Nephron (organoid): Measurements from ENCODE around the gene PATE2.

ENCODE experiments used
- H3K27ac Mint-ChIP-seq, 3 experiments: 2 replicates each; pipeline ENCODE4 v1.8.0; 2020; ENCODE audit warnings: mixed read lengths in 3 of 3, mild to moderate bottlenecking in 2 of 3, moderate library complexity in 1 of 3
- H3K27me3 Mint-ChIP-seq: 2 replicates; pipeline ENCODE4 v1.8.0; 2021; ENCODE audit warnings: low read depth, mild to moderate bottlenecking, moderate library complexity, mixed read lengths
- H3K36me3 Mint-ChIP-seq: 2 replicates; pipeline ENCODE4 v1.8.0; 2020; ENCODE audit warnings: low read depth, mixed read lengths
- H3K4me1 Mint-ChIP-seq: 2 replicates; pipeline ENCODE4 v1.8.0; 2020; ENCODE audit warnings: mixed read lengths
- H3K4me3 Mint-ChIP-seq, 3 experiments: 2 replicates each; pipeline ENCODE4 v1.8.0; 2020; ENCODE audit warnings: mild to moderate bottlenecking in 3 of 3, mixed read lengths in 3 of 3, moderate library complexity in 2 of 3
- H3K9me3 Mint-ChIP-seq: 2 replicates; pipeline ENCODE4 v1.8.0; 2020; ENCODE audit warnings: mixed read lengths
- CTCF ChIP-seq, 3 experiments: fragments of 200-600 bp; sonication (generic); IDR thresholded peaks; one replicate each; pipeline ENCODE4 v1.5.0; 2021; ENCODE audit warnings: antibody characterized with exemption in 3 of 3; ENCODE audit not compliant: unreplicated experiment in 3 of 3

Gene PATE2

DNA sequence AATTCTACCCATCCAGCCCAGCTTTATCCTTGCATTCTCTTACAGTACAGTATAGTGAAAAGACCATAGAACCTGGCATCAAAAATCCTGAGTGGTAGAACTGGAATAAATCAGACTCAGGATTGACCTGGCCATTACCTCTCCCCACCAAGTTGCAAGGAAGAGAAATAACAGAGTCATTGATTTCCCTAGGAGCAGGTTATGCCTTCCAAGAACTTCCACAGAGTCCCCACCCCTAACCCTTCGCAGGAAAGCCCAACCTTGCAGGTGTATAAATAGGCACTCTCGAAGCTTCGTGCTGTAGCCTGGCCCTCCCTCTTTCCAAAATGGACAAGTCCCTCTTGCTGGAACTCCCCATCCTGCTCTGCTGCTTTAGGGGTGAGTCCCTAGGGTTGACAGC lies 32.6 kb downstream of the PATE2 start, which contains the start of gene PATE1:
PATE1 (plus strand) TSS at position 301 of the 400 bp plus-strand sequence; CDS start at position 327, 26 bp downstream.
- H3K4me1 Mint-ChIP-seq: no peaks in the 10 kb centered on the region
- TF ChIP-seq CTCF (IDR thresholded peaks at IDR 0.05; ENCODE audit: unreplicated experiment in 3 of 3): no peak
- no peak within 1 kb of the TSS for H3K27ac Mint-ChIP-seq
- H3K9me3 Mint-ChIP-seq: peaks cover 2% of the 10 kb centered on the region
- no peaks in the 10 kb centered on the region for H3K27me3 Mint-ChIP-seq
- H3K36me3 Mint-ChIP-seq: no peaks in the 10 kb centered on the region
- no peak within 1 kb of the TSS for H3K4me3 Mint-ChIP-seq

GRCh38 chr11:125743681-125744080 lies 34.9 kb downstream of the PATE2 start:
- Mint-ChIP-seq H3K4me3 (no peak overlapping the region), H3K4me1 (no peaks in the 10 kb centered on the region), H3K27ac (no peak overlapping the region), H3K36me3 (no peaks in the 10 kb centered on the region), H3K27me3 (no peaks in the 10 kb centered on the region), H3K9me3 (peaks cover 2% of the 10 kb centered on the region)
- no peak for TF ChIP-seq CTCF (IDR thresholded peaks at IDR 0.05; ENCODE audit: unreplicated experiment in 3 of 3)

DNA sequence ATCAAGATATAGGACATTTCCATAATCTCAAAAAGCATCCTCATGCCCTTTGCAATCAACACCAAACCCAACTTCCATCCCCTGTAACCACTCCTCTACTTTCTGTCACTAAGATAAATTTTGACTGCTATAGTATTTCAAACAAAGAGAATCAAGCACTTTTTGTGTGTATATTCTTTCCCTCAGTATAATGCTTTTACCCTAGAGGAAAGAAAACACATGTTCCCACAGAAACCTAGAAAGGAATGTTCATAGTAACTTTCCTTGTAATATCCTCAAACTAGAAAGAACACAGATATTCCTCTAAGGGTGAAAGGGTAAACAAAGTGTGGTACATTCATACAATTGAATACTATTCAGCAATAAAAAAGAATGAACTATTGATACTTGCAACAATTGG lies 38.0 kb downstream of the PATE2 start:
- no peak for TF ChIP-seq CTCF (IDR thresholded peaks at IDR 0.05; ENCODE audit: unreplicated experiment in 3 of 3)
- Mint-ChIP-seq H3K36me3 (no peaks in the 10 kb centered on the region), H3K27me3 (no peaks in the 10 kb centered on the region), H3K9me3 (peaks cover 9% of the 10 kb centered on the region), H3K4me3 (no peak overlapping the region), H3K4me1 (no peaks in the 10 kb centered on the region), H3K27ac (no peak overlapping the region)

DNA sequence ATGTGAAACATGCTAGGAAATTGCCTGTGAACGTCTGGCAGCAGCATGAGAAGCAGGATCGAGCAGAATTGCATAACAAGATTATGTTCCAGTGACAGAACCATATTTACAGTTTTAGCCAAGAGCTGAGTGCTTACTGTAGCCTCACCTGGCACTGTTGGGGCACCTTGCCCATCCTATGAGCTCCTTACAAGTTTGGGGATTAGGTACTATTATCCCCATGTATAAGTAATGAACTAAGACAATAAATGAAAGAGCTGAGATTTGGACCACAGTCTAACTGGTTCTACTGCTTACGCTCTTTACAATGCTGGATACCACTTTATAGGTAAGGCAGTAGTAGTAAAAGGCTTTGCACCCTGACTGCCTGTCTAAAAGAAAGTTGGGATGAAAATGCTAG lies 49.7 kb downstream of the PATE2 start:
- Mint-ChIP-seq H3K27ac (no peak overlapping the region), H3K4me3 (no peak overlapping the region), H3K9me3 (no peaks in the 10 kb centered on the region), H3K27me3 (peaks cover 3% of the 10 kb centered on the region), H3K36me3 (no peaks in the 10 kb centered on the region), H3K4me1 (no peaks in the 10 kb centered on the region)
- TF ChIP-seq CTCF (IDR thresholded peaks at IDR 0.05; ENCODE audit: unreplicated experiment in 3 of 3): no peak
